Ramos (cell line): ENCODE data around the gene CHMP4A.

Experiments used
- in situ Hi-C: fragments of 300-500 bp; cut with MboI; formaldehyde crosslinking; loops from one replicate; pipeline ENCODE4 v1.14.3; 2022; ENCODE audit warnings: low sequenced_read_pairs; ENCODE audit not compliant: unreplicated experiment

CHMP4A gene

GRCh38 chr14:24182110-24182882, 31.0 kb downstream of the CHMP4A start:
- in situ Hi-C loops = no loop called here

DNA sequence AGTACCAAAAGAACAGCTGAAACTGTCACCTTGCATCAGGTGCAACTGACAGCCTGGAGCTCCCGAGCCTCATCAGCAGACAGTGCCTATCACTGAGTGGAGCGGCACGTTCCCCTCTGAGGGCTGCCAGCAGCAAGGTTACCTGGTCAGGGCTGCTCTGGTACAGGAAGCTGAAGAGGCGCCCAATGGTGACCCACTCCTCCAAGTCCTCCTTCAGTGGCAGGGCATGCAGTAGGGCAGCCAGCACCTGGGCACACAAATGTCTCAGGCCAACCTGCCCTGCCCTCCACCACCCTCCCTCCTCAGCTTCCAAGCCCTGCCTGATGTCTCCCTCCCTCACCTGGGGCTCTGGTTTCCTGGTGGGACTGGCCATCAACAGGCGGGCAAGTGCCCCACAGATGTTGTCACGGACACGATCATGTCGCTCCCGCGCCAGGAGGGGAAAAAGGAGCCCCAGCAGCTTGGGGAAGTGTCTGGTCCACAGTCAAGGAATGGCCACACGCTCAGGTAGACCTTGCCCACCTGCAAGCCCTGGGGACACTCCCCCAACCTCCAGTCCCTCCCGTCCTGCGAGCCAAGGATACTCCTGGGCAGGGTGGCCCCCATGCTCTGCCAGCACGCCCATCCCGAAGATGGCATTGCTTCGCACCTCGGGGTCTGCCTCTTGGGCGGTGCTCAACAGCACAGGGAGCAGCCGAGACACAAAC, 31.8 kb downstream of the CHMP4A start:
- in situ Hi-C loops = no loop called here

GRCh38 chr14:24179961-24180796, 33.1 kb downstream of the CHMP4A start:
- in situ Hi-C loops = no loop called here

DNA sequence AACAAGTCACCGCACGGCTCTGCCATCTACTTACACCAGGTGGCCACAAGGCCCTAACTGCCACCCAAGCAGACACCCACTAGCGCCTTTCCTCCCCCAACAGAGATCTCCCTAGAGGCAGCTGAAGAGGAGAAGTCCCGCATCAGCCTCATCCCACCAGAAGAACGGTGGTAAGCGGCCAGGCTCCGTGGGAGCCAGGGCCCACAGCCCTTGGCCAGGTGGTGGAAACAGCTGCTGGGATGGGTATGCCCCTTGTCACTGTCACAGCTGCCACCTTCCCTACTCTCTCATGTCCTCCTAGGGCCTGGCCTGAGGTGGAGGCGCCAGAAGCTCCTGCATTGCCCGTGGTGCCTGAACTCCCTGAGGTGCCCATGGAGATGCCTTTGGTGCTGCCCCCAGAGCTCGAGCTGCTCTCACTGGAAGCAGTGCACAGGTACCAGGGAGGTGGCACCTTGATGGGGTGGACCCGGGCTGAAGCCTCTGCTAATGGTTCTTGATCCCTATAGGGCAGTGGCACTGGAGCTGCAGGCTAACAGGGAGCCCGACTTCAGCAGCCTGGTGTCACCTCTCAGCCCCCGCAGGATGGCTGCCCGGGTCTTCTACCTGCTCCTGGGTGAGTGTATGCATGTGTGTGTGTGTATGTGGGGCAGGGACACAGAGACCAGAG, 33.9 kb downstream of the CHMP4A start:
- in situ Hi-C loops = no loop called here

- in situ Hi-C loops = no loop called here
Observed at GRCh38 chr14:24178399-24179178, 34.7 kb downstream of the CHMP4A start.

- in situ Hi-C loops = no loop called here
Observed at GRCh38 chr14:24177891-24178290, 35.4 kb downstream of the CHMP4A start.

DNA sequence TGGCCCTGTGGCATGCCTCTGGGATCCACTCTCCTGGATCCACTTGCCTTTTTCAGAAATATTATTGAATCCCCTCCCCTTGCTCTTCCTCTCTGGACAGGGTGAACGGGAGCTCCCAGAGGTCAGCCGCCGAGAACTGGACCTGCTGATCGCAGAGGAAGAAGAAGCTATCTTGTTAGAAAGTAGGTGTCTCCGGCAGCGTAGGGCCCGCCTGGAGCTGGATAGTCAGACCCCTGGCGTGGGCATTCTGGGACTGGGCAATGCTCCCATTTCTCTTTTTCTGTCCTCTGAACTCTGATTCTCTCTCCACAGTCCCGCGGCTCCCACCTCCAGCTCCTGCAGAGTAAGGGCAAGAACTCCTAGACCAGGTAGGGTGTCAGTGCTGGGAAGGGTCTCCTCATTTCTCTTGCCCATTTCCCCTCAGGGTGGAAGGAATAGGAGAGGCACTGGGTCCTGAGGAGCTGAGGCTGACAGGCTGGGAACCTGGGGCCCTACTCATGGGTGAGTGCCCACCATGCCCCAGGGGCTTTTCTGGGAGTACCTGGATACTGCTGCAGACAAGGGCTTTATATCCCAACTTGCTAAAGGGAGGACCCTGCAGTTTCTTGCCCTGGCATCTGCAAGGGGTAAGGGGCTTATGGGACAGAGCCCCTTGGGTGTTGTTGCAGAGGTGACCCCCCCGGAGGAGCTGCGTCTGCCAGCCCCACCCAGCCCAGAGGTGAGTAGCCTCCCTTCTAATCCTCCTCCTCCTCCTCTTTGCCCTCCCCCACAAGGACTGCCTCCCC, 36.1 kb downstream of the CHMP4A start:
- in situ Hi-C loops = no loop called here

DNA sequence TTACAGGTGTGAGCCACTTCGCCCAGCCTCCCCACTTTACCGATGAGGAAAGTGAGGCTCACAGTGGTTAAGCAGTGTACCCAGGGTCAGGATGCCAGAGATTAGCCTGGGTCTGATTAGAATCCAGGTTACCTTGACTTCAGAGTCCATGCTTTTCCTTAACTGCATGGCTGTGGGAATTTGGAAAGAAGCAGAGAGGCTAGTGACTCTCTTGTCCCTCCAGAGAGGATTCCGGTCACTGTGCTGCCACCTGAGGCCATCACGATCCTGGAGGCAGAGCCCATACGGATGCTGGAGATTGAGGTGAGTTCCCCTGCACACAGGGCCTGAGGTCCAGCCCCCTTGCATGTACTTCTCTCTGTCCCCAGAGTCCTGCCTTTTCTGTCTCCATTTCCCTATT, 36.7 kb downstream of the CHMP4A start:
- in situ Hi-C loops = no loop called here

DNA sequence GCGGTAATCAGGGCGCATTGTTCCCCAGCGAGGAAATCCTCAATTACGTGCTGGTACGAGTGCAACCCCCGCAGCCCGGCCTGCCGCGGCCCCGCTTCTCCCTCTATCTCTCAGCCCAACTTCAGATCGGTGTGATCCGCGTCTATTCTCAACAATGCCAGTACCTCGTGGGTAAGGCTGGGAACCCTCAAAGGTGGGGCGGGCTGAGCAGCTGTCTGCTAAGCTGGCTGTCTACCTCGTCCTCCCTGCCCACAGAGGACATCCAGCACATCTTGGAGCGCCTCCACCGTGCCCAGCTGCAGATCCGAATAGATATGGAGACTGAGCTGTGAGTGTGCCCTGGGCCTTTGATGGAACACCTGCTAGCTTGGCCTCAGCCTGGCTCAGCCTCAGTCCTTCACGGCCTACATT, 40.4 kb downstream of the CHMP4A start:
- in situ Hi-C loops = loop anchor here (25.0 kb wide), 1 partner anchor 861 kb away; the partner anchor contains the start of genes BCL2L2, PABPN1 and PPP1R3E

DNA sequence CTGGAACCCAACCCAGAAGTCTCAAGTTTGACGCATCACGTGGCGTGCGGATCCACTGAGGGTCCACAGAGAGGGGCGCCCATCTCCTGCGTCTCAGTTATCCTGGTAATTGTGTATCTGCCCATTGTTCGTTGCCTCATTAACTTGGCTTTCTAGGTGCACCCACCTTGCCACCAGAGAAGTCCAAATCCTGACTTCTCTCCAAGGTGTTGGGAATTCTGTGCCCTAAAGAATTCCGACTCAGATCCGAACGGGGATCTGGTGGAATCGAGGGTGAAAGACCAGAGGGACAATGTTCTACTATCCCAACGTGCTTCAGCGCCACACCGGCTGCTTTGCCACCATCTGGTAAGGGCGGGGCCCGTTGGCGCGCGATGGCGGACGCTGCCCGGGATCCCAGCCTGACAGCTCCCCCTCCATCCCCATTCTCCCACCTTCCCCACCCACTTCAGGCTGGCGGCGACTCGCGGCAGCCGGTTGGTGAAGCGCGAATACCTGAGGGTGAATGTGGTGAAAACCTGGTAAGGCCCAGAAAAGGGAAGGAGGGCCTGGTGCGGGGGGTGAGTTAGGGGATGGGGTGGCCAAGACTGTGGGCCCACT, 40.9 kb downstream of the CHMP4A start:
- in situ Hi-C loops = loop anchor here (25.0 kb wide), 1 partner anchor 860 kb away; the partner anchor contains the start of genes BCL2L2, PABPN1 and PPP1R3E

DNA sequence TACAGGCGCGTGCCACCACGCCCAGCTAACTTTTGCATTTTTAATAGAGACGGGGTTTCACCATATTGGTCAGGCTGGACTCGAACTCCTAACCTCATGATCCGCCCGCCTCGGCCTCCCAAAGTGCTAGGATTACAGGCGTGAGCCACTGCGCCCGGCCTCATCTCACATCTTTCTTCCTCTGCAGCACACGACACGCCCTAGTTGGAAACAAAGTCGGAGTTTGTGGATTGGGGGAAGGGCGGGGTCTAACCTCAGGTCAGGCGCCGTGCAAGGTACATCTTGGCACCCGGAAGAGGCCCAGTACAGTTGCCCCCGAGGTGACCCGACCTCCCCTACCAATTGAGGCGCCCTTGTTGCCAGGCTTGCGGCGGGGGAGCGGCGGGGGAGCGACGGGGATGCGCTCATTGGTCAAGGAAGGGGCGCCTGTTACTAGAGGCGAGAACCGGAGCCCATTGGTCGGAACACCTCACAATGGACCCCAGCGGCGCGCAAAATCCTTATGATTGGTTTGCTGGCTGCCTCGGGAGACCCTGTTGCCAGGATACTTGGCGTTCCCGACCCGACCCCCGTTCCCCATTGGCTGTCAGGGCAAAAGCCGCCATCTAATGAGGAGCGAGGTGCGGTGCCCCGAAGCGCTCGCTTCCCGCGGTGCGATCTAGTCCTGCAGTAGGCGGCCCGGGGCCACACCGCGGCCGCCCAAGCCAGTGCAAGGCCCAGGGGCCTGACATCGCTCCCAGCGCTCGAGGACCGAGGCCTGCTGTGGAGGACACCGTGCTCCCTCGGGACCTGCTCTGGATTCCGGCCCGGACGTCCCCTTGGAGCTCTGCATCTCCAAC, 41.6 kb downstream of the CHMP4A start, which contains the start of gene REC8:
Gene REC8, plus strand, starts transcription at position 659 of the 839 bp plus-strand sequence. CDS start 473 bp downstream, outside the sequence.
- in situ Hi-C loops = loop anchor here (25.0 kb wide), 1 partner anchor 859 kb away; the partner anchor contains the start of genes BCL2L2, PABPN1 and PPP1R3E

- in situ Hi-C loops = loop anchor here (25.0 kb wide), 1 partner anchor 855 kb away; the partner anchor contains the start of genes BCL2L2, PABPN1 and PPP1R3E
Observed at GRCh38 chr14:24167469-24168114, 45.7 kb downstream of the CHMP4A start.

- in situ Hi-C loops = loop anchor here (25.0 kb wide), 1 partner anchor 853 kb away; the partner anchor contains the start of genes BCL2L2, PABPN1 and PPP1R3E
Observed at GRCh38 chr14:24165785-24166184, 47.5 kb downstream of the CHMP4A start.

- in situ Hi-C loops = loop anchor here (25.0 kb wide), 1 partner anchor 852 kb away; the partner anchor contains the start of genes BCL2L2, PABPN1 and PPP1R3E
Observed at GRCh38 chr14:24164518-24164991, 48.7 kb downstream of the CHMP4A start.

DNA sequence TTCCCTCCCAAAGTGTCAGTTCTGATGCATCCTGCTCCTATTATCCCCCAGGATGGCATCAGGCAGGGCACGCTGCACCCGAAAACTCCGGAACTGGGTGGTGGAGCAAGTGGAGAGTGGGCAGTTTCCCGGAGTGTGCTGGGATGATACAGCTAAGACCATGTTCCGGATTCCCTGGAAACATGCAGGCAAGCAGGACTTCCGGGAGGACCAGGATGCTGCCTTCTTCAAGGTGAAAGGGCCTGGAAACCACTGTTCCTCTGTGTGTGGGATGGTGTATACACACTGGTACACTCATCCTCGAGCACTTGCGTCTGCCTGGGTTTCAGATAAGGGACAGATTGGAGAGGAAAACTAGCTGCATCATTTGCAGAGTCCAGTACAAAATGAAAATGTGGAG, 51.2 kb downstream of the CHMP4A start:
- in situ Hi-C loops = loop anchor here (25.0 kb wide), 1 partner anchor 850 kb away; the partner anchor contains the start of genes BCL2L2, PABPN1 and PPP1R3E
